Heart left ventricle (tissue), 16 donors: Measurements from ENCODE around the gene SCN3B. TPM values are rescaled to one million over a fixed set of nuclear protein-coding genes. Genes with fewer than 3 reads are reported as not detected.

Experiments used
- ATAC-seq, 4 donors: fragments of 200-7000 bp; cut with Tn5 transposase; one replicate each; pipeline ENCODE4 v1.9.1; 2020 to 2022; ENCODE audit warnings: moderate library complexity in 4 of 4, mild to moderate bottlenecking in 3 of 4, moderate number of reproducible peaks in 1 of 4
- DNase-seq, 5 donors: peaks; one replicate each; pipeline ENCODE4 v3.0.0-alpha.2; 2020
- H3K27ac ChIP-seq, 12 donors: fragments of 200-600 bp; sonication (generic) in 4 of 12; one replicate each; pipeline versions ENCODE4 v1.5.0 to v1.8.0; 2016 to 2022; ENCODE audit warnings: mild to moderate bottlenecking in 2 of 12
- H3K27me3 ChIP-seq, 9 donors: fragments of 200-600 bp; sonication (generic) in 2 of 9; one replicate each; pipeline versions ENCODE4 v1.5.1 to v1.8.0; 2016 to 2022; ENCODE audit warnings: mild to moderate bottlenecking in 3 of 9
- H3K36me3 ChIP-seq, 9 donors: fragments of 200-600 bp; sonication (generic) in 2 of 9; one replicate each; pipeline versions ENCODE4 v1.5.0 to v1.8.0; 2018 to 2022; ENCODE audit warnings: mild to moderate bottlenecking in 2 of 9
- H3K4me1 ChIP-seq, 12 donors: fragments of 200-600 bp; sonication (generic) in 4 of 12; one replicate each; pipeline versions ENCODE4 v1.5.0 to v1.8.0; 2016 to 2022; ENCODE audit warnings: mild to moderate bottlenecking in 3 of 12
- H3K4me3 ChIP-seq, 12 donors: fragments of 200-600 bp; sonication (generic) in 4 of 12; one replicate each; pipeline versions ENCODE4 v1.5.0 to v1.8.0; 2017 to 2022; ENCODE audit warnings: mild to moderate bottlenecking in 9 of 12, moderate library complexity in 4 of 12
- H3K9me3 ChIP-seq, 12 donors: fragments of 200-600 bp; sonication (generic) in 4 of 12; one replicate each; pipeline versions ENCODE4 v1.5.0 to v1.8.0; 2016 to 2022; ENCODE audit warnings: mild to moderate bottlenecking in 1 of 12
- CTCF ChIP-seq, 12 donors: fragments of 200-600 bp; sonication (generic) in 4 of 12; IDR thresholded peaks; one replicate each; pipeline versions ENCODE4 v1.5.0 to v1.8.0; 2018 to 2022; ENCODE audit warnings: antibody characterized with exemption in 12 of 12, mild to moderate bottlenecking in 5 of 12
- POLR2A ChIP-seq, 2 donors: fragments of 450-650 bp; IDR thresholded peaks; one replicate each; pipeline ENCODE4 v1.6.1; 2017; ENCODE audit warnings: antibody characterized with exemption in 2 of 2, mild to moderate bottlenecking in 2 of 2, moderate library complexity in 2 of 2
- WGBS, 4 donors: extraction: QIAGEN DNeasy Blood & Tissue Kit in 2 of 4; methylation state at CpG; one replicate each; pipeline versions ENCODE4 v1.1.5 to v1.1.7; 2013 to 2018; 5-methylcytosine and 5-hydroxymethylcytosine counted together
- intact Hi-C, 10 donors: fragments of 100-400 bp; cut with DNase I; formaldehyde crosslinking; loops; one replicate each; pipeline versions ENCODE4 v1.11.1 to v1.14.2; 2022
- polyA plus RNA-seq, 2 donors: library from polyadenylated mRNA; stranded (reverse); fragments of 200-250 nt; gene quantifications; one replicate each; pipeline ENCODE4 v1.2.3, GENCODE V29; 2013
- total RNA-seq, 9 donors: library from RNA; depleted of rRNA in 2 of 9; stranded (reverse); fragments of >200 nt in 2 of 9; fragmentation: NEBNext Ultra II Directional in 3 of 9; extraction: Animal tissue kit (Norgen Biotek cat#: 25700) in 3 of 9; gene quantifications; one replicate each; pipeline versions ENCODE4 v1.1.0 to v1.2.4, GENCODE V29; 2016 to 2023
- donor health status: ischemic (EF 13 %, LVEDD 7.1; RV severe dilation, severe dysfunction).
- donor health status: healthy with polysubstance abuse.
- donor health status: DM: no; HTN: yes; CAD: no.
- donor health status: DM: no; HTN: no; CAD: no.
- donor health status: ischemic (EF 25% LVEDD 6.9; RV normal size, moderate dysfunction).
- donor health status: ischemic (EF 25% LVEDD 5.7; RV mildly dilated, moderate dysfunction).
- donor health status: healthy.
- donor health status: DM: yes; HTN: yes; CAD: no.
- donor health status: ischemic (EF 35%, LVEDD 5.7; RV mildly dilated, moderate dysfunction).
- donor health status: nonischemic (EF 11% LVEDD 7.7; RV severe dilation, severe dysfunction).
- donor health status: DM: yes; HTN: yes; CAD: no.
- donor health status: PGD.
- donor health status: ischemic (EF 29% LVEDD 5.4; RV normal size, mild dysfunction).
- donor health status: nonischemic (EF 23%, LVEDD 6.1; RV moderate dilation, normal function).

The SCN3B gene
- total and polyA plus RNA-seq, 11 donors, result 0.63 to 3.8 (median 0.91) TPM

- no peak for ATAC-seq
- Histone ChIP-seq H3K27ac (no peak overlapping the region), H3K9me3 (no peaks in the 10 kb centered on the region), H3K4me1 (peaks cover 0 to 3% (median 0%) of the 10 kb centered on the region in 12 donors), H3K4me3 (no peak overlapping the region), H3K36me3 (no peaks in the 10 kb centered on the region), H3K27me3 (no peaks in the 10 kb centered on the region)
- WGBS, 4 donors, result 88 to 93% (median 90%) methylated on average over 15 of the region's 15 CpGs
- TF ChIP-seq POLR2A (IDR thresholded peaks at IDR 0.05) (no peak), CTCF (IDR thresholded peaks at IDR 0.05) (no peak)
- DNase-seq, result no peak
- intact Hi-C loops, result loop anchor here in 2 of 10 donors (5.0 kb wide), 2 partner anchors 60 to 65 kb away; no protein-coding TSS in a partner anchor
Measured at GRCh38 chr11:123642435-123642834, 12.0 kb downstream of the SCN3B start.

DNA sequence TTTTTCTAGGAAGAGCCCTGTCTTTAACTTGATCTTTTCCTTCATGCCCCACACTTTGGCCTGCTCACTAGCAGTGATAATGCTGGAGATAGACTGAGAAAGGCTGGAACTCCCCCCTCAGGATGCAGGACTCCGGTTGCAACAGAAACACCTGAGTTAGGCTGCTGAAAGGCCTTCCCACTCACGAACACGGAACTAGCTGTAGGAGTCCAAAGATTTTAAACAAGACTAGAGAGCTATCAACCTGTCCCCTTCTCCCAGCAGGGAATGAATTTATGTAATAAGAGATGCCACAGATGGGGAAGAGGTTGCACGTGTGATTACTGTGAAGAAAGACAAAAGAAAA, 13.0 kb downstream of the SCN3B start:
- no peaks in the 10 kb centered on the region for H3K36me3 ChIP-seq
- no peak for TF ChIP-seq POLR2A (IDR thresholded peaks at IDR 0.05)
- no peak for TF ChIP-seq CTCF (IDR thresholded peaks at IDR 0.05)
- intact Hi-C loops, result loop anchor here (1.0 to 5.0 kb wide), 4 partner anchors 61 to 66 kb away; no protein-coding TSS in a partner anchor
- H3K4me3 ChIP-seq, result no peak overlapping the region
- no peak for ATAC-seq
- peaks cover 0 to 3% (median 0%) of the 10 kb centered on the region in 12 donors for H3K4me1 ChIP-seq
- WGBS, 4 donors, result 71 to 84% (median 75%) methylated on average over 4 of the region's 4 CpGs
- DNase-seq, result no peak
- no peak overlapping the region for H3K27ac ChIP-seq
- no peaks in the 10 kb centered on the region for H3K9me3 ChIP-seq
- no peaks in the 10 kb centered on the region for H3K27me3 ChIP-seq

GRCh38 chr11:123640677-123641494, 13.5 kb downstream of the SCN3B start:
- WGBS, 4 donors, result 33 to 37% (median 36%) methylated on average over 20 to 22 of the region's 22 CpGs
- ATAC-seq, result peak; percentile 70 to 87 (median 83)
- Histone ChIP-seq H3K36me3 (no peaks in the 10 kb centered on the region), H3K4me3 (no peak overlapping the region), H3K27me3 (no peaks in the 10 kb centered on the region), H3K9me3 (no peaks in the 10 kb centered on the region), H3K27ac (no peak overlapping the region), H3K4me1 (peaks cover 0 to 3% (median 0%) of the 10 kb centered on the region in 12 donors)
- intact Hi-C loops, result loop anchor here (1.0 to 5.0 kb wide), 4 partner anchors 61 to 66 kb away; no protein-coding TSS in a partner anchor
- DNase-seq, result peak; percentile 20 to 68 (median 40)
- TF ChIP-seq CTCF (IDR thresholded peaks at IDR 0.05) (peak; percentile 58 to 84 (median 73)), POLR2A (IDR thresholded peaks at IDR 0.05) (no peak)

- no peak overlapping the region for H3K27ac ChIP-seq
- no peak overlapping the region for H3K4me3 ChIP-seq
- peaks cover 0 to 3% (median 0%) of the 10 kb centered on the region in 12 donors for H3K4me1 ChIP-seq
- DNase-seq, result no peak
- TF ChIP-seq CTCF (IDR thresholded peaks at IDR 0.05) (no peak), POLR2A (IDR thresholded peaks at IDR 0.05) (no peak)
- intact Hi-C loops, result loop anchor here in 6 of 10 donors (2.0 to 5.0 kb wide), 3 partner anchors 62 to 67 kb away; no protein-coding TSS in a partner anchor
- 92 to 95% (median 93%) methylated on average over 5 of the region's 5 CpGs for WGBS, 4 donors
- H3K36me3 ChIP-seq, result no peaks in the 10 kb centered on the region
- no peaks in the 10 kb centered on the region for H3K27me3 ChIP-seq
- no peak for ATAC-seq
- no peaks in the 10 kb centered on the region for H3K9me3 ChIP-seq
Measured at GRCh38 chr11:123640029-123640428, 14.4 kb downstream of the SCN3B start.
